ENCODE results near the gene CROCC. TPM values are rescaled to one million over a fixed set of nuclear protein-coding genes. Genes with fewer than 3 reads are reported as not detected.

The CROCC gene
- total RNA-seq, 1 donor from 2014 or later, result 6.8 TPM

DNA sequence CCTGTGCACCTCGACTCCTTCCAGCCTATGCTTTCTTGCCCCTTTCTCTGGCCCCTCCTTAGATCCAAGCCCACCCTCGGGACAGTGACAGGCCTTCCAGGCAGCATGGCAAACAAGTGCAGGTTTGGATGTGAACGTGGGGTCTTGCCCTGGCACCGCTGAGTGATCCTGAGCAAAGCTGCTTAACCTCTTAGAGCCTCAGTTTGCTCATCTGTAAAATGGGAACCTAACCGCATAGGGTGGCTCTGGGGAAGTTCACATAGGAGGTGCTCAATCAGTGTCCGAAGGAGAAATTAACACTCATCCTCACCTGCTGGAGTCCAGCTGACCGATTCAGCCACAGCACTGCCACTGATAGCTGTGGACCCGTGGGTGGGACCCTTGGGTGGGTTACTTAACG, 51.5 kb downstream of the CROCC start:
- Histone ChIP-seq H3K36me3 (ENCODE audit: control insufficient read depth in 3 of 3, insufficient read depth in 3 of 3, low read length in 3 of 3) (peaks cover 9 to 12% (median 10%) of the 10 kb centered on the region in 3 donors), H3K9me3 (ENCODE audit: control insufficient read depth in 3 of 3, low read length in 3 of 3) (no peaks in the 10 kb centered on the region), H3K9ac (ENCODE audit: low read depth in 1 of 3, low read length in 3 of 3) (no peak overlapping the region), H3K4me3 (ENCODE audit: low read length in 3 of 3) (no peak overlapping the region), H3K4me1 (ENCODE audit: control insufficient read depth in 3 of 3, insufficient read depth in 3 of 3, low read length in 3 of 3) (no peaks in the 10 kb centered on the region), H3K27me3 (ENCODE audit: control insufficient read depth in 3 of 3, insufficient read depth in 3 of 3, low read length in 3 of 3) (no peaks in the 10 kb centered on the region), H3K27ac (ENCODE audit: low read depth, low read length) (no peak overlapping the region)

DNA sequence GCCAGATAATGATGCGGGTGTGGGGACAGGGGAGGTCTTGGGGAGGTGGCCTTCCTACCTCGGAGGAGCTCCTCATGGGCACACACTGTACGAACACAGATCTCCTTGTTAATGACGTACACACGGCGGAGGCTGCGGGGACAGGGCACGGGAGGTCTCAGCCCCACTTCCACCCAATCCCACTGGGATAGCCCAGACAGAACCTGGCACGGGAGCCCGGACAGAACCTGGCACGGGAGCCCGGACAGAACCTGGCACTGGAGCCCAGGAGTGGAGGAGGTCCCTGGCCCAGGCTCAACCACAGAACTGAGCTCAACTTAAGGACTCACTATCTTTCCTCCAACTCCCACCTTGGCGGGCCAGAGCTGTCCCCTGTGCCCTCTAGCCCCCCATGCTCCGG, 53.5 kb downstream of the CROCC start:
- Histone ChIP-seq H3K4me3 (ENCODE audit: low read length in 3 of 3) (no peak overlapping the region), H3K27ac (ENCODE audit: low read depth, low read length) (no peak overlapping the region), H3K27me3 (ENCODE audit: control insufficient read depth in 3 of 3, insufficient read depth in 3 of 3, low read length in 3 of 3) (peaks cover 0 to 5% (median 0%) of the 10 kb centered on the region in 3 donors), H3K9me3 (ENCODE audit: control insufficient read depth in 3 of 3, low read length in 3 of 3) (no peaks in the 10 kb centered on the region), H3K9ac (ENCODE audit: low read depth in 1 of 3, low read length in 3 of 3) (no peak overlapping the region), H3K4me1 (ENCODE audit: control insufficient read depth in 3 of 3, insufficient read depth in 3 of 3, low read length in 3 of 3) (peaks cover 0 to 2% (median 0%) of the 10 kb centered on the region in 3 donors), H3K36me3 (ENCODE audit: control insufficient read depth in 3 of 3, insufficient read depth in 3 of 3, low read length in 3 of 3) (peaks cover 3 to 9% (median 4%) of the 10 kb centered on the region in 3 donors)

DNA sequence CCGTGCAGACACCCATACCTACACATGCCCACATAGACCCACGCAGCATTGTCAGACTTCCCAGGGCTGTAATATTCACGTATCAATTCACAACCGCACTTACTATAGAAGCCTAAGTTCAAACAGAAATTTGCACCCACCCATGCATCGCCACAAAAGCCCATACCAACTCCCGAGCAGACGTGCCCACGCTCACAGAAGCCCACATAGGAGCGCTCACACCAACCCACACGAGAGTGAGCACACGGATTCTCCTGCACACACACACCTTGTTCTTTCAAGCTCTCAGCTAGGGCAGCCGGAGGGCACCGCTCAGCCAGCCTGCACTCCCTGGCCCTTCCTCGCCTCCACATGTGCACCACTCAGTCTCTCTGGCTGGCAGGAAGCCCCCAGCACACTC, 54.1 kb downstream of the CROCC start:
- Histone ChIP-seq H3K27me3 (ENCODE audit: control insufficient read depth in 3 of 3, insufficient read depth in 3 of 3, low read length in 3 of 3) (peaks cover 2 to 7% (median 4%) of the 10 kb centered on the region in 3 donors), H3K4me1 (ENCODE audit: control insufficient read depth in 3 of 3, insufficient read depth in 3 of 3, low read length in 3 of 3) (peaks cover 0 to 2% (median 2%) of the 10 kb centered on the region in 3 donors), H3K4me3 (ENCODE audit: low read length in 3 of 3) (no peak overlapping the region), H3K36me3 (ENCODE audit: control insufficient read depth in 3 of 3, insufficient read depth in 3 of 3, low read length in 3 of 3) (peaks cover 2 to 6% (median 3%) of the 10 kb centered on the region in 3 donors), H3K9me3 (ENCODE audit: control insufficient read depth in 3 of 3, low read length in 3 of 3) (no peaks in the 10 kb centered on the region), H3K9ac (ENCODE audit: low read depth in 1 of 3, low read length in 3 of 3) (no peak overlapping the region), H3K27ac (ENCODE audit: low read depth, low read length) (no peak overlapping the region)

DNA sequence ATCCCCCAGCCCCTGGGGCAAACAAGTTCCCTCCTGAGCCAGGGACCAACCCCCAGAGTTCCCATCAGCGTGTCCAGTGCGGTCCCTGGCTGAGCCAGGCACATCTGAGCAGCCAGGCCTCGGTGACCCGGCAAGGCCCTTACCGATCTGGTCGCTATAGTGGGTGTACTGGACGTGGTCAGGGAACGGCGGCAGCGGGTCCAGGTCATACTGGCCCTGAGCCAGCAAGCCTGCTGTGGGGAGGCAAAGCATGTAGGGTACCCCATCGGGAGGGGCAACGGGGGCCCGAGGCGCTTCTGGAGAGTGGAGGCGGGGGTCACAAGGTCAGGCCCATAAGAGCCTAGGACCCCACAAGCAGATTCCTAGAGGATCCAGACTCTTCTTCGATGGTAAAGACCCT, 55.2 kb downstream of the CROCC start:
- H3K9me3 ChIP-seq (ENCODE audit: control insufficient read depth in 3 of 3, low read length in 3 of 3), result no peaks in the 10 kb centered on the region
- no peak overlapping the region for H3K4me3 ChIP-seq (ENCODE audit: low read length in 3 of 3)
- H3K27ac ChIP-seq (ENCODE audit: low read depth, low read length), result no peak overlapping the region
- H3K27me3 ChIP-seq (ENCODE audit: control insufficient read depth in 3 of 3, insufficient read depth in 3 of 3, low read length in 3 of 3), result peaks cover 5 to 16% (median 9%) of the 10 kb centered on the region in 3 donors
- H3K36me3 ChIP-seq (ENCODE audit: control insufficient read depth in 3 of 3, insufficient read depth in 3 of 3, low read length in 3 of 3), result no peaks in the 10 kb centered on the region
- peaks cover 0 to 3% (median 2%) of the 10 kb centered on the region in 3 donors for H3K4me1 ChIP-seq (ENCODE audit: control insufficient read depth in 3 of 3, insufficient read depth in 3 of 3, low read length in 3 of 3)
- H3K9ac ChIP-seq (ENCODE audit: low read depth in 1 of 3, low read length in 3 of 3), result no peak overlapping the region

DNA sequence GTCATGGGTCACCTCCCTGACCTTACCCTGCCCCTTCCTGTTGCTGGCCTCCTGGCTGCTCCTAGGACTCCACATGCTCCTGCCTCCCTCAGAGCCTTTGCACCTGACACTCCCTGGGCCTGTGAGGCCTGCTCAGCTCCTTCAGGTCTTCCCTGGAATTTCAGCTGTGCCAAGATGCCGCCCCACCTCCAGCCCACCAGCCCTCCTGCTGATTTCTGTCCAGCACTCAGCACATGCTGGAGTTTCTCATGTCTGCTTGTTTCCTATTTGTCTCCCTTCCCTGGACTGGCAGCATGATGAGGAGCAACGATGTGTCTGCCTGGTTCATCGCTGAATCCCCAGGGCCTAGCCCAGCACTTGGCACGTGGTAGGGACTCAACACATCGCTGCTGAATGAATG, 55.6 kb downstream of the CROCC start:
- H3K4me3 ChIP-seq (ENCODE audit: low read length in 3 of 3), result no peak overlapping the region
- peaks cover 5 to 16% (median 9%) of the 10 kb centered on the region in 3 donors for H3K27me3 ChIP-seq (ENCODE audit: control insufficient read depth in 3 of 3, insufficient read depth in 3 of 3, low read length in 3 of 3)
- H3K4me1 ChIP-seq (ENCODE audit: control insufficient read depth in 3 of 3, insufficient read depth in 3 of 3, low read length in 3 of 3), result peaks cover 0 to 3% (median 2%) of the 10 kb centered on the region in 3 donors
- H3K36me3 ChIP-seq (ENCODE audit: control insufficient read depth in 3 of 3, insufficient read depth in 3 of 3, low read length in 3 of 3), result no peaks in the 10 kb centered on the region
- no peak overlapping the region for H3K27ac ChIP-seq (ENCODE audit: low read depth, low read length)
- H3K9ac ChIP-seq (ENCODE audit: low read depth in 1 of 3, low read length in 3 of 3), result no peak overlapping the region
- H3K9me3 ChIP-seq (ENCODE audit: control insufficient read depth in 3 of 3, low read length in 3 of 3), result no peaks in the 10 kb centered on the region

DNA sequence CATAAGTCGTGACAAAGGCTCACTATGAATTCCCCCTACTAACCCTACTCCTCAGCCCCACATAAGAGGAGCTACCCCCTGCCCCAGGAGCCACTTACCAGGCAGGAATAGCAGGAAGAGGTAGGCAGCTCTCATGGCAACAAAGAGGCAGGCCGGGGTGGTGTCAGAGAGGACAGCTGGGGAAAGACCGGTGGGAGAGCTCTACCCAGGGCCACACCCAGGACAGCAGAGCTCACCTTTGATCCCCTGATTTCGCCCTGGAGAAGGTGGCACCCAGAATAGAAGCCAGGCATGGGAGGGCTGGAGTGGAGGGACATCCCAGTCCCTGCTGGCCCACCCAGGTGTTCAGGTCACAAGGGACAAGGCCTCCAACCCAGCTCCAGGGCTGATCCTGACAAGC, 56.4 kb downstream of the CROCC start:
- Histone ChIP-seq H3K36me3 (ENCODE audit: control insufficient read depth in 3 of 3, insufficient read depth in 3 of 3, low read length in 3 of 3) (no peaks in the 10 kb centered on the region), H3K27ac (ENCODE audit: low read depth, low read length) (no peak overlapping the region), H3K27me3 (ENCODE audit: control insufficient read depth in 3 of 3, insufficient read depth in 3 of 3, low read length in 3 of 3) (peaks cover 5 to 16% (median 9%) of the 10 kb centered on the region in 3 donors), H3K4me1 (ENCODE audit: control insufficient read depth in 3 of 3, insufficient read depth in 3 of 3, low read length in 3 of 3) (peaks cover 0 to 3% (median 2%) of the 10 kb centered on the region in 3 donors), H3K4me3 (ENCODE audit: low read length in 3 of 3) (no peak overlapping the region), H3K9ac (ENCODE audit: low read depth in 1 of 3, low read length in 3 of 3) (no peak overlapping the region), H3K9me3 (ENCODE audit: control insufficient read depth in 3 of 3, low read length in 3 of 3) (no peaks in the 10 kb centered on the region)

DNA sequence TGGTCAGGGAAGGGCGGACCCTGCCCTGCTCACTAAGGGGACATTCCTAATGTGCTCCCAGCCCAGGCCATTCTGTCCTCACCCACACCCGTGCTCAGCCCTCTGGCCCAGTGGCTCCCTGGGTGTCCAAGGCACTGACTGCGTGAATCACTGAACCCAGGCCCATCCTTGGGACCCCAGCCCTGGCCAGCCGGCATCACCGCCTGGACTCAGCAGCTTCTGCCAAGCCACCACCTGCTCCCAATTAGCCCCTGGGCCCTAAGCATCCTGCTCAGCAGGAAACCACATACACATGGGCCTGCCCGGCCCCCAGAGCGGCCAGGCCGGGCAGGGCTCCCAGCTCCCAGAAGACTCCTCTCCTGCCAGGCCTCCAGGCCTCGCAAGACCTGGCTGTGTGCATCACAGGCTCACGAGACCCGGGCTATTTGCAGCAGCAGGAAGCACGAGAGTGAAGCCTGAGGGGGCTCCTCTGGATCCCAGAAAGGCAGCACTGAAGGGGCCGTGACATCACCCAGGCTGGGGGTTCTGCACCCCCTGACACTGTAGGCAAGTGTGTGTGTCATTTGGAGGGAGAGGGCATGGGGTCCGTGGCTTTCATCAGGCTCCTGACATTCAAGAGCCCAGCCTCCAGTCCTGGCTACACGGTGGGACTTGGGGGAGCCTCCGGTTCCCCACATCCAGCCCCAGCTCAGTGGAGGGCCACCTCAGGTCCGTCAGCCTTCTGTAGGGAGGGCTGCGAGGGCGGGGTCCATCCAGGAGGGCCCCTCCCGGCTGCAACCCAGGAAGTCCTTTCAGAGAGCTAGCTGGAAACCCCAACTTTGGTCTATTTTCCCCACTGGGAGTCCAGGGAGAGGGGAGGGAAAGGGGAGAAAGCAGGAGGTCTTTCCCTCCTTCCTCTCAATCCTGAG, 57.1 kb downstream of the CROCC start:
- Histone ChIP-seq H3K27ac (ENCODE audit: low read depth, low read length) (peak overlapping the region; percentile 25), H3K4me1 (ENCODE audit: control insufficient read depth in 3 of 3, insufficient read depth in 3 of 3, low read length in 3 of 3) (peaks cover 0 to 3% (median 2%) of the 10 kb centered on the region in 3 donors), H3K9ac (ENCODE audit: low read depth in 1 of 3, low read length in 3 of 3) (no peak overlapping the region)

DNA sequence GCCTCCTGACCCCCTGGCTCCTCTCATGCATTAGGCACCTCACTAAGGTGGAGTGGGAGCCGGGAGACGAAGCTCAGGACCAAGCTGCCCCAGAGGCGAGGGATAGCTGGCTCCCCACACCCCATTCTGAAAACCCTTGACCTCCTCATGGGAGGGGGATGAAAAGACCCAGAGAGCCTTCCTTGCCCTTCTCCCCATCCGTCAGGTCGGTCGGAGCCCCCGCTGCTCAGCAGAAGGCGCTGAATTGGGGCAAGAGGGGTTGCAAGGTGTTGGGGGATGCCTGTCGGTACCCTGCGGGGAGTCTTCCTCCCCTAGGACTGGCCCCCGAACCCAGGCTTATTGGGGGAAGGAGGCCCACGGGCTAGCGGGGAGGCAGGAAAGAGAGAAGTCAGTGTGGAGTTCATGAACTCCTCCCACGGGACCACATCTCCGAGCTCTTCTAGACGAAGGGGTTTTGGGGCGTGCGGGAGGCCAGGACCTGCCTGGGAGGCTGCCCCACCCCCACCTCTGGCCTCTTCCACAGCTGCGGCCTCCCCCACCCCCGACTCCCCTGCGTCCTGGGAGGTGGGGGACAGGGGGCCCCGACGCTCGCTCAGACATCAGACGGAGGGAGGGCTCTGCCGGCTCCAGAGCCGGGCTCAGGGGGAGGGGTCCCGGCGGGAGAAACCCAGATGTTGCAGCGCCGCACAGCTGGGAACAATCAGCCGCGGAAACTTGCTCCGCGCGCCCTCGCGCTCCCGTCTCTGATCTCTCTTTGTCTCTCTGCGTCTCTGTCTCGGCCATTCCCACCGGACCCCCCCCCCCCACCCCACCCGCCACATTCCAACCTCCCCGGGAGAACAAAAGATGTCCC, 58.0 kb downstream of the CROCC start:
- peak overlapping the region; percentile 25 for H3K27ac ChIP-seq (ENCODE audit: low read depth, low read length)
- no peak overlapping the region for H3K9ac ChIP-seq (ENCODE audit: low read depth in 1 of 3, low read length in 3 of 3)
- peak overlapping the region in 1 of 3 donors; percentile 51 for H3K4me3 ChIP-seq (ENCODE audit: low read length in 3 of 3)
- H3K4me1 ChIP-seq (ENCODE audit: control insufficient read depth in 3 of 3, insufficient read depth in 3 of 3, low read length in 3 of 3), result peaks cover 0 to 3% (median 2%) of the 10 kb centered on the region in 3 donors
- peaks cover 5 to 16% (median 9%) of the 10 kb centered on the region in 3 donors for H3K27me3 ChIP-seq (ENCODE audit: control insufficient read depth in 3 of 3, insufficient read depth in 3 of 3, low read length in 3 of 3)
- H3K36me3 ChIP-seq (ENCODE audit: control insufficient read depth in 3 of 3, insufficient read depth in 3 of 3, low read length in 3 of 3), result no peaks in the 10 kb centered on the region
- no peaks in the 10 kb centered on the region for H3K9me3 ChIP-seq (ENCODE audit: control insufficient read depth in 3 of 3, low read length in 3 of 3)

More for the DNA sequence above, 57.1 kb downstream of the CROCC start:
- Histone ChIP-seq H3K9me3 (ENCODE audit: control insufficient read depth in 3 of 3, low read length in 3 of 3) (no peaks in the 10 kb centered on the region), H3K4me3 (ENCODE audit: low read length in 3 of 3) (peak overlapping the region in 2 of 3 donors; percentile 29 to 51), H3K27me3 (ENCODE audit: control insufficient read depth in 3 of 3, insufficient read depth in 3 of 3, low read length in 3 of 3) (peaks cover 5 to 16% (median 9%) of the 10 kb centered on the region in 3 donors), H3K36me3 (ENCODE audit: control insufficient read depth in 3 of 3, insufficient read depth in 3 of 3, low read length in 3 of 3) (no peaks in the 10 kb centered on the region)

DNA sequence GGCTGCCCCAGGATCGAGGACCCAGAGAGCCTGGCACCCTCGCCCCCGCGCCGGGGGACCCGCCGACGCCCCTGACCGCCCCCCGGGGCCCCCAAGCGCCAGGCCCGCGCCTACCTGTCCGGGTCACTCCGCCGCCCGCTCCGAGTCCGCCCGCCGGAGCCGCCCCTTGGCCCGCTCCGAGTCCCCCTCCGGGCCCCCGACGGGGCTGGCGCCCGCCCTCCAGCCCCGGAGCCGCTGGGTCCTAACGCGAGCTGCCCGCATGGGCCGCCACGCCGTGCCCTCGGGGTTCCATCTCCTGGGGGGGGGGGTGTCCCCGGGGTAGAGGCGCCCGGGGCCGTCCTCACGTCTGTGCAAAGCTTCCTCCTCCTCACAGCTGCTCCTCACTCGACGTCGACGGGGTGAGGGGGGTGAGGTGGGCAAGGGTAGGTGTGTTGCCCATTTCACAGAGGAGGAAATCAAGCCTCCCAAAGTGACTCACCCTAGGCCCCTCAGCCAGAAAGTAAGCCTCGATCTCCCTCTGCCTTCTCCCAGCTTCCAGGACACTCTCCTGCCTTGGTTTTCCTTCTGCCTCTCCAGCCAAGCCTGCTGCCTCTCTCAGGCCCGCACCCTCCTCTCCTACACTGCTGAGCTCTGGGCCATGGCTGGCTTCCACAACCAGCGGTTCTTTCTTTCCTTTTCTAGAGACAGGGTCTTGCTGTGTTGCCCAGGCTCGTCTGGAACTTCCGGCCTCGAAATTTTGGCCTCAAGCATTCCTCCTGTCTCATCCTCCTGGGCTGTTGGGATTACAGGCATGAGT, 58.9 kb downstream of the CROCC start, which contains the start of gene MFAP2:
MFAP2 (minus strand) TSS at position 148 of the 796 bp plus-strand sequence. CDS start 2,347 bp downstream, outside the sequence.
- Histone ChIP-seq H3K9me3 (ENCODE audit: control insufficient read depth in 3 of 3, low read length in 3 of 3) (no peaks in the 10 kb centered on the region), H3K9ac (ENCODE audit: low read depth in 1 of 3, low read length in 3 of 3) (no peak within 1 kb of the TSS), H3K27me3 (ENCODE audit: control insufficient read depth in 3 of 3, insufficient read depth in 3 of 3, low read length in 3 of 3) (peaks cover 5 to 16% (median 9%) of the 10 kb centered on the region in 3 donors), H3K36me3 (ENCODE audit: control insufficient read depth in 3 of 3, insufficient read depth in 3 of 3, low read length in 3 of 3) (peaks cover 0 to 2% (median 0%) of the 10 kb centered on the region in 3 donors), H3K4me3 (ENCODE audit: low read length in 3 of 3) (peak within 1 kb of the TSS in 1 of 3 donors; percentile 51), H3K4me1 (ENCODE audit: control insufficient read depth in 3 of 3, insufficient read depth in 3 of 3, low read length in 3 of 3) (peaks cover 0 to 3% (median 2%) of the 10 kb centered on the region in 3 donors), H3K27ac (ENCODE audit: low read depth, low read length) (peak within 1 kb of the TSS; percentile 25)

All from skeletal muscle tissue (tissue), 4 donors.